ENCODE measurements around the gene PLXND1.

PLXND1 gene

GRCh38 chr3:129602309-129602708, 4.2 kb downstream of the PLXND1 start:
- H3K79me2 ChIP-seq (ENCODE audit: low read length): no peaks in the 10 kb centered on the region
- no peak overlapping the region for H3K27ac ChIP-seq (ENCODE audit: low read length)
- H3K9me3 ChIP-seq (ENCODE audit: insufficient read depth, low read length): no peaks in the 10 kb centered on the region
- no peak overlapping the region for H3K9ac ChIP-seq (ENCODE audit: low read length)
- H3K4me1 ChIP-seq (ENCODE audit: low read length): no peaks in the 10 kb centered on the region
- no peaks in the 10 kb centered on the region for H3K36me3 ChIP-seq (replicated peaks; ENCODE audit: low read depth, low read length)
- H4K20me1 ChIP-seq (ENCODE audit: insufficient read depth, low read length): no peaks in the 10 kb centered on the region
- peaks cover 5% of the 10 kb centered on the region for H3K27me3 ChIP-seq (ENCODE audit: low read depth, low read length)
- H3K4me3 ChIP-seq (ENCODE audit: low read length): no peak overlapping the region
- no peak overlapping the region for H3K4me2 ChIP-seq (ENCODE audit: low read length)
- no peak overlapping the region for H2AFZ ChIP-seq (ENCODE audit: low read depth, low read length)
- TF ChIP-seq EZH2phosphoT487 (IDR thresholded peaks at IDR 0.05; ENCODE audit: low read depth) (no peak), CTCF (IDR thresholded peaks at IDR 0.05; ENCODE audit: low read depth, low read length) (no peak)

DNA sequence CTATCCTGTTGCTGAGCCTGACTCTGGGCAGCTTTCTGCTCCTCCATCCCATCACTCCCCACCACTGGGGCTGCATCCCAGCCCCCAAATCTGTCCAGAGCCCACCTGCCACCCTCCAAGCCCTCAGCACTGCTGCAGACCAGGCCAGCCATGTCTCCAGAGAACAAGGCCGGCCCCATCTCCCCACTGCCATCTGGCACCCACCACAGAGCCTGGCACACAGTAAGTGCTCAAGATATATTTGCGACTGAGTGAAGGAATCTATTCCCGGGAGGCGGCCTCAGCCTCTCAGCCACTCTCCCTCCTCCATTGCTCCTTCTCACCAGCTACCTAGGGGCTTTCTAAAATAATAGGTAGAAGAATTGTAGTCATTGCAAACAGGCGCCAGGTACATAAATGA, 4.8 kb downstream of the PLXND1 start:
- H2AFZ ChIP-seq (ENCODE audit: low read depth, low read length): no peak overlapping the region
- H3K27me3 ChIP-seq (ENCODE audit: low read depth, low read length): no peaks in the 10 kb centered on the region
- no peaks in the 10 kb centered on the region for H3K79me2 ChIP-seq (ENCODE audit: low read length)
- H4K20me1 ChIP-seq (ENCODE audit: insufficient read depth, low read length): no peaks in the 10 kb centered on the region
- no peaks in the 10 kb centered on the region for H3K36me3 ChIP-seq (replicated peaks; ENCODE audit: low read depth, low read length)
- H3K9me3 ChIP-seq (ENCODE audit: insufficient read depth, low read length): no peaks in the 10 kb centered on the region
- H3K27ac ChIP-seq (ENCODE audit: low read length): no peak overlapping the region
- H3K4me2 ChIP-seq (ENCODE audit: low read length): no peak overlapping the region
- H3K4me3 ChIP-seq (ENCODE audit: low read length): no peak overlapping the region
- TF ChIP-seq CTCF (IDR thresholded peaks at IDR 0.05; ENCODE audit: low read depth, low read length): no peak
- no peak for TF ChIP-seq EZH2phosphoT487 (IDR thresholded peaks at IDR 0.05; ENCODE audit: low read depth)
- no peaks in the 10 kb centered on the region for H3K4me1 ChIP-seq (ENCODE audit: low read length)
- H3K9ac ChIP-seq (ENCODE audit: low read length): no peak overlapping the region

GRCh38 chr3:129600348-129600747, 6.1 kb downstream of the PLXND1 start:
- TF ChIP-seq CTCF (IDR thresholded peaks at IDR 0.05; ENCODE audit: low read depth, low read length) (no peak), EZH2phosphoT487 (IDR thresholded peaks at IDR 0.05; ENCODE audit: low read depth) (no peak)
- no peaks in the 10 kb centered on the region for H3K4me1 ChIP-seq (ENCODE audit: low read length)
- H3K9me3 ChIP-seq (ENCODE audit: insufficient read depth, low read length): no peaks in the 10 kb centered on the region
- H3K4me3 ChIP-seq (ENCODE audit: low read length): no peak overlapping the region
- no peaks in the 10 kb centered on the region for H4K20me1 ChIP-seq (ENCODE audit: insufficient read depth, low read length)
- H3K4me2 ChIP-seq (ENCODE audit: low read length): no peak overlapping the region
- H3K9ac ChIP-seq (ENCODE audit: low read length): no peak overlapping the region
- H3K27ac ChIP-seq (ENCODE audit: low read length): no peak overlapping the region
- H3K36me3 ChIP-seq (replicated peaks; ENCODE audit: low read depth, low read length): no peaks in the 10 kb centered on the region
- H3K79me2 ChIP-seq (ENCODE audit: low read length): no peaks in the 10 kb centered on the region
- H3K27me3 ChIP-seq (ENCODE audit: low read depth, low read length): no peaks in the 10 kb centered on the region
- H2AFZ ChIP-seq (ENCODE audit: low read depth, low read length): no peak overlapping the region

- TF ChIP-seq EZH2phosphoT487 (IDR thresholded peaks at IDR 0.05; ENCODE audit: low read depth): no peak
- no peak for TF ChIP-seq CTCF (IDR thresholded peaks at IDR 0.05; ENCODE audit: low read depth, low read length)
- Histone ChIP-seq H3K4me3 (ENCODE audit: low read length) (no peak overlapping the region), H4K20me1 (ENCODE audit: insufficient read depth, low read length) (no peaks in the 10 kb centered on the region), H3K9ac (ENCODE audit: low read length) (no peak overlapping the region), H3K27me3 (ENCODE audit: low read depth, low read length) (no peaks in the 10 kb centered on the region), H2AFZ (ENCODE audit: low read depth, low read length) (no peak overlapping the region), H3K4me2 (ENCODE audit: low read length) (no peak overlapping the region), H3K27ac (ENCODE audit: low read length) (no peak overlapping the region), H3K79me2 (ENCODE audit: low read length) (no peaks in the 10 kb centered on the region), H3K9me3 (ENCODE audit: insufficient read depth, low read length) (no peaks in the 10 kb centered on the region), H3K36me3 (replicated peaks; ENCODE audit: low read depth, low read length) (no peaks in the 10 kb centered on the region), H3K4me1 (ENCODE audit: low read length) (no peaks in the 10 kb centered on the region)
Measured at GRCh38 chr3:129599607-129600006, 6.9 kb downstream of the PLXND1 start.
